HG03342 (cell line): ENCODE data around the gene TMEM107.

Experiments
- ATAC-seq: cut with Tn5 transposase; IDR thresholded peaks from one replicate; pipeline ENCODE4 v1.9.1; 2021; ENCODE audit warnings: mild to moderate bottlenecking, moderate library complexity; ENCODE audit not compliant: unreplicated experiment

The TMEM107 gene

GRCh38 chr17:8151641-8152111, 24.5 kb downstream of the TMEM107 start:
- ATAC-seq, result no peak

DNA sequence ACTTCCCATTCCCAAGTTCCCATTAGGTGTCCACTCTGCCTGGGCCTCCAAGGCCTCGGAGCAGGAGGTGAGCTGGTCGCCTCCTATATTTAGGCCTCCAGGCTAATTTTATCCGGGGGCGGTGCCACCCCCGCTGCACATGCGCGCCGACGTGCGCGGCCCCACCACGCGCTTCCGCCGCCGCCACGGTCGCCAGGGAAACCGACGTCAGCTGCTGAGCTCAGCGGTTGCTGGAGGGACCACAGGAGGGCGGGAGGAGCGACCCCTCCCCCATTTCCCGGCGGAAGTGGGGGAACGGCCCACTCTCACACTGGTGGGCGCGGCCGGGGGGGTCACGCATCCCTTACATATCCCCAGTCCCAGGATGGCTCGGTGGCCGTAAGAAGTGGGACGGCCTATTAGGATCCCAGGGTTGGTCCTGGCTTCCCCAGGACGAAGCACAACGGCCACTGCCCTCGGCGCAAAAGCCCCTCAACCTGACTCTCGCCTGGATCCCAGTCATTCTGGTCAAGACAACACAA, 25.0 kb downstream of the TMEM107 start:
- peak; percentile 36 for ATAC-seq

DNA sequence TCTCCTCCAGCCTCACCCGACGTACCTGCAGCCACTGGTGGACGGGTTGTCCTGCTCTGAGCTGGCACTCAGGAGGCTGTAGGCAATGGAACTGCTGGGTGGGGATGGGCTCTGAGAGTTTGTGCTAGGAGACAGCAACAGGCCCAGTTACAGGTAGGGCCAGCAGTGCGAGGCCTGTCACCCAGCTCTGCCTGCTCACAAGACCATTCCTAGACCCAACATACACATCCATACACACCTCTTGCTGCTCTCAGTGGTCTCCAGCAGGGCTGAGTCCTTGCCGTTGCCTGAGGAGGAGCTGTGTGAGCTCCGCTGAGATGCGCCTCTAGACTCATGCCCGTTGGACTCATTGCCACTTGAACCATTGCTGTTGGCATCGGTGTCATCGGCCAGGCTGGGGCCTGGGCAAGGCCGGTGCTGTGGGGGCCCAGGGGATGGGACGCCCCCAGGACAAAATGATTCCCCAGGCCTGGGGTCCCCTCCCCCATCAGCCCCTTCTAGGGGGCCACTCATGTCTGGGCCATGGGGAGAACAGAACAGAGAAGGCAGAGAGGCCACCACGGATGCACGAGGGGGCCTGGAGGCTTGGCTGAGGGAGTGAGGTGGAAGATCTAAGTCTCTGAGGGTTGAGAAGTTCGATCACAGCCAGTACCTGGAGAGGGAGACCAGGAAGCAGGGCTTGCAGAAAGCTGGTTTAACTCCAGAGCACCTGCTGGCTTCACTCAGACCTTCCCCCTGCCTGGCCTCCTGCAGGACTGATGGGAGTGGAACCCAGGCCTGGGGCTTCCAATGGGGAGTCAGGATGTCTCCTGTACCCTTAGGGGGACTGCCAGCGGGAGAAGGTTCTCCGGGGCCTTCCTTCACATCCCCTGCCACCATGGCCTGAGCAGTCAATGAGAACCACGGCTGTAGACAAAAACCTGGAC, 25.7 kb downstream of the TMEM107 start:
- ATAC-seq, result no peak

DNA sequence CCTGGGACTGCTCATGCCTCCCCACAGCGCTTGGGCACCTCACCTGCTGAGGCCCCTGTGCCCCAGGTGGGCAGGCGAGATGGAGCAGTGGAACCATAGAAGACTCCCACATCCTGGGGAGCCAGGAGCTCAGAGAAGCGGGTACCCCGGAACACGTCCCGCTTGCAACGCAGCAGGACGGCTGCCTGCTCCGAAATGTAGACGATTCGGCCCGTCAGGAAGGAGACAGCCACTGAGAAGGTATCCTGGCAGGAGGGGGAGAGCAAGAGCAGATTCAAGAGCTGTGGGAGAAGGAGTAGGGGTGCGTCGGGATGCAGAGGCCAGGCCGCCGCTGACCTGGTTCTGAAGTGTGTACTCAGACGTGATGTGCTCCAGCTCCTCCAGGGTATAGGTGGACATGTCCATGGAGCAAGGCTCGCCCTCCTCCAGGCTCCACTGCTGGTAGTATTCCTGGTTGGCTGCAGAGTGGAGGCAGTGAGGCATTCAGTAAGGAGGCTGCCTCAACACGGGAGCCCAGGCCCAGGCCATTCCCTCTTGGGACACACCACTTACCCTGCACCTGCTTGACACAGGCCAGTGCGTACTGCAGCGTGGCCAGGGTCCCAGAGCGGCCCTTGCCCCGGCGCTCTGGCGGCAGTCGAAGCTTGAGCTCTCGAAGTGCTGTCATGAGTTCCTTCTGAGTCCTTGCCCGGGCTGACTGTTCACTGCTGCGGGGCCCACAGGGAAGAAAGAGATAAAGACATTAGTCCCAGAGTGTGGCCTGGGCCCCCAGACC, 26.6 kb downstream of the TMEM107 start:
- ATAC-seq, result no peak

DNA sequence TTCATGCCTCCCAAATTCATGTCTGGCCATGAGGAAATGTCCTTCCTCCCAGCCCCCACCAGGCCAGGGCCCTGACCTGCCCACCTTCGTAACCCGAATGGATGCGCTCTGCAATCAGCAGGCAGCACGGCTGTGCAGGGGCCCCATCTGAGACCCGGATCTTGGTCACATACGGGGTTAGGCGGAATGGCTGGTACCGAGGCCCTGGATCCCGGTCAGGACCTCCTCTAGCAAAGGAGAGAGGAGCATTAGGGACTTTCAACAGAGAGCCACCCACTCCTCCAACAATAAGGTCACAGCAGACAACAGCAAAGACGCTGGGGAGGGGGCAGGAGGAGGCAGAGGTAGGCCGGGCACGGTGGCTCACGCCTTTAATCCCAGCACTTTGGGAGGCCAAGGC, 27.6 kb downstream of the TMEM107 start:
- no peak for ATAC-seq

DNA sequence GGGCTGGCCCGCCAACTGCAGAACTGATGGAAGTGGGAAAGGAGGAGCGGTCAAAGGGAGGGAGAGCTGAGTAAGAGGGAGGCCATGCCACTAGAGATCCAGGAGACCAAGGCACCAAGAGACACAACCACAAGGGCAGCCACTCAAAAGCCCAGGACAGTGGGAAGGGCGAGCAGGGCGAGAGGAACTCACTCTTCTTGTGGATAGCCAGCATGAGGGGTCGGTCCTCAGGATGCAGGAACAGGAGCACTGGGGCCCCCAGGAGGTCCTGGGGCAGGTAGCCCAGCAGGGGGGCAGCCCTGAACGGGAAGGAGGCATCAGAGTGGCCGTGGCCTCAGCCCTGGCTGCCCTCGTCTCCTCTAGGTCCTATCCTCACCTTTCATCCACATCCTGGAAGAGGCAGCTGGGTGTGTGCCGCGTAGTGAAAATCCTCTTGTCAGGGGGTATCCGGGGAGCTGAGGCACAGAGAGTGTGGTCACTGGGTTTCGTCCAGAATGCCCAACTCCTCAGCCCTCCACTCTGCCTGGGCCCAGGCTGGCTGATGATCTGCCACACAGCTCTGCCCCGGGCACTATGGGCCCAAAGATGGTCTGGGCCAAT, 28.3 kb downstream of the TMEM107 start:
- ATAC-seq, result no peak

DNA sequence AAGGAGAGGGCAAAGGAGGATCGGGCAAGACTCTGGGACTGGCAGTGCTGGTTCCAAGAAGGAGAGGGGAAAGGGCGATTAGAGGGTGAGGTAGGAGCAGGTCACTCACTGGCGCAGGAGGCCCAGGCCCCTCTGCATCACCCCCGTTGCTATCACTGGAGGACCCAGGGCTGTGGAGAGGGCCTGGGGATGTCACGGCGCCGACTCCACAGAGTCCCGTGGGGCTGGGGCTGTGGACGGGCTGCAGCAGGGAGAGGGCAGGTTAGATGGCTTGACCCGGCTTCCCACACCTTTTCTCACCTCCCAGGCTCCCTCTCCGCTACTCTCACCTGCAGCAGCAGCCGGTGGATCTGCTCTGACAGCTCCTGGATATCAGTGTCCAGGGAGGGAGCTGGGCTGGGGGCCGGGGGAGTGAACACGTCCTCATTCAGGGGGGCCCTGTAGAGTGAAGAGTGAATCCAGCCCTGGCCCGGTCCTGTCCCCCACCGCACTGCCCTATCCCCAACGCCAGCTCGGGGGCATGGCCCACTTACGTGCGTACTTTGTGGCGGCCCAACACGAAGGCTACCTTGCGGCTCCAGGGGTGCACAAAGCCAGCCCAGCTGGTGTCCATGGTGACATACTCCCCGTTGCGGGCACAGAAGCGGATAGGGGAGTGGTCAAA, 28.9 kb downstream of the TMEM107 start:
- no peak for ATAC-seq

DNA sequence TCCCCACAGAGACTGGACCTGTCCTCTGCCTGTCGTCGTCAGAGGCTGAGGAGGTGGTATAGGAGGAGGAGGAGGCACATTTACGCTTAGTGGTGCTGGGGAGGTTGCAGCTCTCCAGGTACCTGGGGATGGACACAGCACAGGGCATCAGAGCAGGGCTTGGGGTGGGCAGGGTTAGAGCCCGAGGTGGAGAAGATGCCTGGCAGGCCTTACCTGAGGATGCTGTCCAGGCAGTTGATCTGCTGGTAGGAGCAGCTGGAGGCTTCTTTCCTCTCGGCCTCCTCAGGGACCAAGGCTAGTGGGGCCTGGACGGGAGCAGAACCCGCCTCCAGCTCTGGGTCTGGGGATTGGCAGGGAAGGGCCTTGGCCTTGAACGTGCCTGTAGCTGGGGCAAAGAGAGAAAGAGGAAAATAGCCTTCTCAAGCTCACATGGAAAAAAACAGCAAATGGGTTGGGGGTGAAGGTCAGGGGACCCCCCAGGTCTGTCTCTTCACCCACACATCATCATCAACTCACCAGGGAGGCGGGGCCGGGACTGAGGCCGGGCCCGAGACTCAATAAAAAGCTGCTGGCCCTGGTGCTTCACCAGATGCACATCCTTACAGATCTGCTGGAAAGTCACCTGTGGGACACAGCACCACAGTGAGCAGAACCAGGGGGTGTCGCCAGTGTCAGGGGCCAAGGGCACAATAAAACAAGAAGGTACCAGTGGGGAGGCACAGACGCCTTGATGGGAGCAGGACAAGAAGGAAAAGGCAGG, 29.6 kb downstream of the TMEM107 start:
- ATAC-seq, result no peak

- no peak for ATAC-seq
Measured at GRCh38 chr17:8145811-8146210, 30.4 kb downstream of the TMEM107 start.

DNA sequence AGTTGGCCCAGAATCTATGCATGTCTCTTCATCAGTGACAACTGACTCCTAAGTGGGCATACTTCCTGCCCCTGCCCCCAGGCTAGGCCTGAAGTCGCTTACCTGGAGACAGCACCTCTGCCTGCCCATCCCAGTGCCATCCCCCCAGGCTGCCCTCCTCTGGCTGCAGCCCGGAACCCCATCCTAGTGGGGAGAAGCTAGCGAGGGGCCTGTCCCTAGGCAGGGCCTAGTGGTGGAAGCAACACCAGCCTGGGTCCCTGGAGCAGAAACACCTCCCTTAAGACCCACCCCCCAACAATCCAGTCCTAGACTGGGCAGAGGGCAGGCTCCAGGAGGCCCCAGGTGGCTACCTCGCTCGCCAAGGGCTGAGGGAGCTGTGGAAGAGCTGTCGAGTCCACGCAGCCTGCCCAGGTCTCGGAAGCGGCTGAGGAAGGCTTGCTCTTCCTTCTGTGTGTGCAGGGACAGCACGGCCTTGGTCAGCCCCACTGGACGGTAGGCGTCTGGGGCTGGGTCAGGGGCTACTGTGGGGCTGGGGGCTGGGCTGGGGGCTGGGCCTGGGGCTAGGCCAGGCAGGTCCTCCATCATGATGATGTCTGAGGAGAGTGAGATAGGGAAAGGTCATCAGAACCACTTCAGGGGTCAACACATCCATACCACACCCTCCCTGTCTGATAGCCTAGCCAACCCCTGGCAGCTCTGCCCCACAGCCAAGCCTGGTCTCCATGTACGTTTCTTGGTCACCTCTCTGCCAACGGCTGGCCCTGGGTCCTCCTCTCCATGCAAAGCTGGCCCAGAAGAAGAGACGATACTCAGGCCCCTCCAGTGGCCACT, 31.6 kb downstream of the TMEM107 start:
- ATAC-seq, result no peak

- no peak for ATAC-seq
Measured at GRCh38 chr17:8143581-8144400, 32.4 kb downstream of the TMEM107 start.

DNA sequence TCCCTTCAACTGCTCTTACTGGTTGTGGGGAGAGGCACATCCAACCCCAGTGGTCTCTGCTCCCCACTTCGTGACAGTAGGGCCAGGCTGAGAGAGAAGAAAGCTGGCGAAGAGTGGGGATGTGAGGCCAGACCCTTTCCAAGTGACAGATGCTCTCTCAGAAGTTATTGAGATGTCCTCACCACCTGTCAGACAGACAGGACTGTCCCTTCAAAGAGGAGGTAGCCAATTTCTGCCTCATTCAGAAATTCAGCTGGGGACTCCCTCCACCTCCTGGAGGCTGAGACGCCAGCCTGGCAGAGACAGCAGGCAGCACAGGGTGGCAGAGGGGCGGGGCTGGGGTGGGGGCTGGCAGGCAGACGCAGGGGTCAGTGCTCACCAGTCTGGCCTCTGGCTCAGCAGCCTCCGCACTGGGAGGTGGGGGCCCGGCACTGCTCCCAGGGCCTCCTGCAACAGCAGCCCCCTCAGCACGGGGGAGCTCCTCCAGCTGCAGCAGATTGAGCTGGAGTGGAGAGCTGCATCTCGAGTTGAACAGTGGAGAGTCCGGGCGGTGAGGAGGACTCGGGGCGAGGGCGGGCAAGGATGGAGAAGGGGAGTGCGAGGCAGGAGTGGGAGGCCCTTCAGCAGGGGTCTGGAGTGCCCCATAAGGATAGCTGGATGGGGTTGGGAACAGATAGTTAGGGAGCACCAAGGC, 33.1 kb downstream of the TMEM107 start:
- ATAC-seq, result no peak

- no peak for ATAC-seq
Measured at GRCh38 chr17:8142158-8142886, 33.9 kb downstream of the TMEM107 start.

- ATAC-seq, result no peak
Measured at GRCh38 chr17:8141741-8142140, 34.4 kb downstream of the TMEM107 start.

- ATAC-seq, result no peak
Measured at GRCh38 chr17:8141045-8141444, 35.1 kb downstream of the TMEM107 start.

GRCh38 chr17:8140065-8141029, 35.8 kb downstream of the TMEM107 start:
- no peak for ATAC-seq
